Psoas muscle (tissue), 8 donors: ENCODE data around the gene SCNN1A. TPM values are rescaled to one million over a fixed set of nuclear protein-coding genes. Genes with fewer than 3 reads are reported as not detected.

Source experiments
- ATAC-seq, 4 donors: fragments of 200-7000 bp; cut with Tn5 transposase; one replicate each; pipeline ENCODE4 v1.9.1; 2020; ENCODE audit warnings: moderate library complexity in 3 of 4, mild to moderate bottlenecking in 2 of 4
- DNase-seq, 2 donors: peaks; one replicate each; pipeline ENCODE4 v3.0.0-alpha.2; 2020
- H3K27ac ChIP-seq: fragments of 200-600 bp; one replicate; pipeline ENCODE4 v1.8.0; 2022
- H3K27me3 ChIP-seq, 3 donors: fragments of 200-600 bp in 1 of 3; one replicate each; pipeline versions ENCODE4 v1.6.1 to v1.8.0; 2013 to 2022; ENCODE audit warnings: low read length in 2 of 3, mild to moderate bottlenecking in 2 of 3, moderate library complexity in 1 of 3; ENCODE audit not compliant: insufficient read depth in 3 of 3
- H3K36me3 ChIP-seq, 2 donors: fragments of 200-600 bp in 1 of 2; one replicate each; pipeline versions ENCODE4 v1.6.1 to v1.8.0; 2013 to 2022; ENCODE audit warnings: low read depth in 1 of 2, mild to moderate bottlenecking in 1 of 2, moderate library complexity in 1 of 2; ENCODE audit not compliant: insufficient read depth in 1 of 2
- H3K4me1 ChIP-seq: fragments of 200-600 bp; one replicate; pipeline ENCODE4 v1.8.0; 2022
- H3K4me3 ChIP-seq: fragments of 200-600 bp; one replicate; pipeline ENCODE4 v1.8.0; 2022; ENCODE audit warnings: mild to moderate bottlenecking
- H3K9me3 ChIP-seq: fragments of 200-600 bp; one replicate; pipeline ENCODE4 v1.8.0; 2022
- CTCF ChIP-seq: fragments of 200-600 bp; IDR thresholded peaks from one replicate; pipeline ENCODE4 v1.8.0; 2022; ENCODE audit warnings: antibody characterized with exemption
- WGBS, 3 donors: extraction: QIAGEN DNeasy Blood & Tissue Kit; methylation state at CpG; one replicate each; pipeline versions ENCODE4 v1.1.6 to v1.1.7; 2013; 5-methylcytosine and 5-hydroxymethylcytosine counted together
- intact Hi-C, 2 donors: fragments of 100-400 bp; cut with DNase I; formaldehyde crosslinking; loops; one replicate each; pipeline versions ENCODE4 v1.11.0 to v1.14.2; 2022
- polyA plus RNA-seq, 3 donors: library from polyadenylated mRNA; stranded (reverse); fragments of 200-250 nt; gene quantifications; one replicate each; pipeline ENCODE4 v1.2.3, GENCODE V29; 2013
- total RNA-seq, 4 donors: library from RNA; stranded (reverse); fragmentation: NEBNext Ultra II Directional in 2 of 4; extraction: Animal tissue kit (Norgen Biotek cat#: 25700) in 2 of 4; gene quantifications; one replicate each; pipeline versions ENCODE4 v1.2.1 to v1.2.4, GENCODE V29; 2021 to 2023
- donor health status: healthy with polysubstance abuse.
- donor health status: DM: no; HTN: no; CAD: no; lungs with moderate emphysema.
- donor health status: Bipolar disorder and iron deficiency.
- donor health status: healthy.
- donor health status: DM: yes; HTN: yes; CAD: no.
- donor health status: DM: no; HTN: no; CAD: no.
- donor health status: DM: no; HTN: no; CAD: no.
- donor health status: DM: yes; HTN: yes; CAD: no.

The SCNN1A gene
- total and polyA plus RNA-seq, 7 donors: 0.03 to 0.57 (median 0.39) TPM

GRCh38 chr12:6335451-6336078 lies 39.8 kb downstream of the SCNN1A start:
- Histone ChIP-seq H3K4me1 (peaks cover 56% of the 10 kb centered on the region), H3K4me3 (peak overlapping the region; percentile 99), H3K9me3 (no peaks in the 10 kb centered on the region), H3K36me3 (peaks cover 7 to 51% of the 10 kb centered on the region in 2 donors), H3K27ac (peak overlapping the region; percentile 88), H3K27me3 (no peaks in the 10 kb centered on the region)
- intact Hi-C loops: loop anchor here (1.0 to 5.0 kb wide), 2 partner anchors 49 to 202 kb away; partner anchors contain the start of gene LTBR (in 1 of the 2)
- DNase-seq (peak; percentile 84 to 86), ATAC-seq (peak; percentile 59 to 70 (median 62))
- peak; percentile 42 for TF ChIP-seq CTCF
- 1 to 6% (median 2%) methylated on average over 11 of the region's 11 CpGs for WGBS, 3 donors

GRCh38 chr12:6334940-6335450 lies 40.4 kb downstream of the SCNN1A start:
- intact Hi-C loops: loop anchor here (5.0 kb wide), 2 partner anchors 127 to 202 kb away; no protein-coding TSS in a partner anchor
- DNase-seq (peak in 1 of 2 donors; percentile 32), ATAC-seq (no peak)
- H3K4me1 ChIP-seq: peaks cover 56% of the 10 kb centered on the region
- no peaks in the 10 kb centered on the region for H3K27me3 ChIP-seq
- no peaks in the 10 kb centered on the region for H3K9me3 ChIP-seq
- H3K36me3 ChIP-seq: peaks cover 7 to 57% of the 10 kb centered on the region in 2 donors
- peak overlapping the region; percentile 88 for H3K27ac ChIP-seq
- WGBS, 3 donors: 29 to 48% (median 30%) methylated on average over 13 of the region's 13 CpGs
- no peak for TF ChIP-seq CTCF
- H3K4me3 ChIP-seq: peak overlapping the region; percentile 99

GRCh38 chr12:6334359-6334758 lies 41.0 kb downstream of the SCNN1A start:
- peaks cover 55% of the 10 kb centered on the region for H3K4me1 ChIP-seq
- 47 to 64% (median 51%) methylated on average over 5 of the region's 5 CpGs for WGBS, 3 donors
- H3K4me3 ChIP-seq: peak overlapping the region; percentile 99
- H3K9me3 ChIP-seq: no peaks in the 10 kb centered on the region
- no peak for TF ChIP-seq CTCF
- H3K27ac ChIP-seq: peak overlapping the region; percentile 88
- intact Hi-C loops: loop anchor here in 1 of 2 donors (5.0 kb wide), 1 partner anchor 128 kb away; no protein-coding TSS in a partner anchor
- H3K36me3 ChIP-seq: peaks cover 7 to 63% of the 10 kb centered on the region in 2 donors
- no peaks in the 10 kb centered on the region for H3K27me3 ChIP-seq
- no peak for DNase-seq
- ATAC-seq: no peak

- DNase-seq: no peak
- intact Hi-C loops: loop anchor here in 1 of 2 donors (5.0 kb wide), 1 partner anchor 129 kb away; no protein-coding TSS in a partner anchor
- H3K4me3 ChIP-seq: no peak overlapping the region
- ATAC-seq: no peak
- H3K27me3 ChIP-seq: no peaks in the 10 kb centered on the region
- H3K9me3 ChIP-seq: no peaks in the 10 kb centered on the region
- H3K36me3 ChIP-seq: peaks cover 8 to 64% of the 10 kb centered on the region in 2 donors
- no peak for TF ChIP-seq CTCF
- H3K4me1 ChIP-seq: peaks cover 47% of the 10 kb centered on the region
- WGBS, 3 donors: 81 to 86% (median 82%) methylated on average over 9 of the region's 9 CpGs
- H3K27ac ChIP-seq: peak overlapping the region; percentile 88
These were observed 41.8 kb downstream of the SCNN1A start for GRCh38 chr12:6333566-6333965.
